ENCODE measurements around the gene CYB5D1. TPM values are rescaled to one million over a fixed set of nuclear protein-coding genes. Genes with fewer than 3 reads are reported as not detected.

The CYB5D1 gene
- total and polyA plus RNA-seq, 2 donors (not counting 1 experiment from before 2014, with no cell fraction given) = 6.8 to 6.9 TPM

DNA sequence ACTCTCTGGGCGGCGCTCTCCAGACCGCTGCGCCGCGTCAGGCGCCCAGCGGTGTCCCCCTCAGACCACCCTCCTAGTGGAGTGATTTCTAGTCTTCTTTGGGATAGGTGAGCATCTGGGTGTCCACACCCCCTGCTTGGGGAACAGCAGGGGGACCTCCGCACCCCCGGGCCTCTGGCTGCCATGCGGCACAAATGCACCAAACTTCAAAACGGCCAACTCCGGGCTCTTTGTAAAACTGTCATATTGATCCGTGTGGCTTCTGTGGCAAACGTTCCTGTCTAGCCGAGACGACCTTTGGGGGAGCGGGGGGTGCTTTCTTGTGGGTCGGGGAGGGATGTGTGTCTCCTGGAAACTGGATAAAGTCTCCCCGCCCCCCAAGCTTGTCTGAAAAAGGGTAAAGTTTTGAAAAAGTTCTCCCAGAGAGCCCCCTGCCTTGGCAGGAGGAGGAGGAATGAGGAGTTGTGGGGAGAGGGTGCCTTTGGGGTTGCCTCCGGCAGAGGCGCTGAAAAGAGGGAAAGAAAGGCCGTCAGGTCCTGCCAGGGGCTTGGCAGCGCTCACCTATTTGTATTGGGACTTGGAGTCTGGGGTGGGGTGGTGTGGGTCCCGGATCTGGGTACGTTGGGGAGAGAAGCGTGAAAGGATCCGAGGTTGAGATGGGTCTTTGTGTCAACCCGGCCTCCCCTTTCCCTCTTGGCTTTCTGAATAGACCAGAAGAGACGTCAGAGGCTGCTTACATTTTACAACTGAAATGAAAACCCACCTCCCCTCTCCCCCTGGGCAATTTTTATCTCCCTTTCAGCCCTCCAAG lies 28.6 kb downstream of the CYB5D1 start:
- TF ChIP-seq EZH2 (IDR thresholded peaks at IDR 0.05; ENCODE audit: low read length, missing control alignments) = no peak
- TF ChIP-seq, protein P1, sequence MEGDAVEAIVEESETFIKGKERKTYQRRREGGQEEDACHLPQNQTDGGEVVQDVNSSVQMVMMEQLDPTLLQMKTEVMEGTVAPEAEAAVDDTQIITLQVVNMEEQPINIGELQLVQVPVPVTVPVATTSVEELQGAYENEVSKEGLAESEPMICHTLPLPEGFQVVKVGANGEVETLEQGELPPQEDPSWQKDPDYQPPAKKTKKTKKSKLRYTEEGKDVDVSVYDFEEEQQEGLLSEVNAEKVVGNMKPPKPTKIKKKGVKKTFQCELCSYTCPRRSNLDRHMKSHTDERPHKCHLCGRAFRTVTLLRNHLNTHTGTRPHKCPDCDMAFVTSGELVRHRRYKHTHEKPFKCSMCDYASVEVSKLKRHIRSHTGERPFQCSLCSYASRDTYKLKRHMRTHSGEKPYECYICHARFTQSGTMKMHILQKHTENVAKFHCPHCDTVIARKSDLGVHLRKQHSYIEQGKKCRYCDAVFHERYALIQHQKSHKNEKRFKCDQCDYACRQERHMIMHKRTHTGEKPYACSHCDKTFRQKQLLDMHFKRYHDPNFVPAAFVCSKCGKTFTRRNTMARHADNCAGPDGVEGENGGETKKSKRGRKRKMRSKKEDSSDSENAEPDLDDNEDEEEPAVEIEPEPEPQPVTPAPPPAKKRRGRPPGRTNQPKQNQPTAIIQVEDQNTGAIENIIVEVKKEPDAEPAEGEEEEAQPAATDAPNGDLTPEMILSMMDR (conservative IDR thresholded peaks at IDR 0.05 in 1 of 2, IDR thresholded peaks at IDR 0.05 in 1 of 2; ENCODE audit: low read depth in 1 of 2, low read length in 2 of 2) = no peak
- no peaks in the 10 kb centered on the region for H3K9me3 ChIP-seq (ENCODE audit: control insufficient read depth, insufficient read depth, low read depth, low read length)
- H2AFZ ChIP-seq (ENCODE audit: low read length) = no peak overlapping the region
- peaks cover 12% of the 10 kb centered on the region for H3K4me1 ChIP-seq (ENCODE audit: control insufficient read depth, extremely low read depth, insufficient read depth, low read length)
- peaks cover 5% of the 10 kb centered on the region for H3K36me3 ChIP-seq (ENCODE audit: control insufficient read depth, insufficient read depth, low read length)
- peak overlapping the region; percentile 73 to 84 (median 78) for H3K4me3 ChIP-seq (replicated peaks in 1 of 4; ENCODE audit: control extremely low read depth in 1 of 4, insufficient read depth in 1 of 4, low read depth in 3 of 4, low read length in 4 of 4)
- peak; percentile 8 to 22 for DNase-seq (ENCODE audit: low read depth in 2 of 2)
- H3K27me3 ChIP-seq (ENCODE audit: control insufficient read depth, insufficient read depth, low read length) = no peaks in the 10 kb centered on the region
- H3K79me2 ChIP-seq (ENCODE audit: control insufficient read depth, insufficient read depth, low read length) = peaks cover 22% of the 10 kb centered on the region
- H3K9ac ChIP-seq (ENCODE audit: insufficient read depth, low read length) = peak overlapping the region; percentile 57
- no peaks in the 10 kb centered on the region for H4K20me1 ChIP-seq (ENCODE audit: control insufficient read depth, extremely low read depth, insufficient read depth, low read length)
- H3K4me2 ChIP-seq (ENCODE audit: extremely low read depth, insufficient read depth, low read length) = peak overlapping the region; percentile 90
- H3K27ac ChIP-seq (ENCODE audit: insufficient read depth, low read length) = peak overlapping the region; percentile 55

DNA sequence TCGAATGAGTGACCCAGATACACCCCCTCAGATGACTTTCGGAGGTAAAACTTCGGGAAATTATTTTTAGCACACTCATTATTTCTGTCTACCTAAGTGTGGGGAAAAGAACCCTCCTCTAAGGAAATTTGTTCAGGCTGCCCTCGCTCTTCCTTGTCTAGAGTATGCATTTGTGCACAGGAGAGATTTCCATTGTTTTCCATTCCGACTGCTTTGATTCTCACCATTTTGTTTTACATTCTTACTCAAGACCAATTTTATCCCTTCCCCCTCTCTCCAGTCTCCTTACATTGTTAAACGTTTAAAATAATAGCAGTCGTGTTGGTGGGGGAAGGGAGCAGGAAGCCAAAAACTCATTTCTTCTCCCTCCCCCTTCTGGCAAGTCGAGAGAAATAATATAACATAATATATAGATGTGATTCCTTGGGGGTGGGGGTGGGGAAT lies 29.3 kb downstream of the CYB5D1 start:
- H3K9me3 ChIP-seq (ENCODE audit: control insufficient read depth, insufficient read depth, low read depth, low read length) = no peaks in the 10 kb centered on the region
- H3K4me3 ChIP-seq (replicated peaks in 1 of 4; ENCODE audit: control extremely low read depth in 1 of 4, insufficient read depth in 1 of 4, low read depth in 3 of 4, low read length in 4 of 4) = peak overlapping the region; percentile 73 to 84 (median 78)
- H3K9ac ChIP-seq (ENCODE audit: insufficient read depth, low read length) = no peak overlapping the region
- TF ChIP-seq, protein P1 (conservative IDR thresholded peaks at IDR 0.05 in 1 of 2, IDR thresholded peaks at IDR 0.05 in 1 of 2; ENCODE audit: low read depth in 1 of 2, low read length in 2 of 2) = peak in 1 of 2 donors; percentile 8
- no peak for TF ChIP-seq EZH2 (IDR thresholded peaks at IDR 0.05; ENCODE audit: low read length, missing control alignments)
- H2AFZ ChIP-seq (ENCODE audit: low read length) = no peak overlapping the region
- no peak for DNase-seq (ENCODE audit: low read depth in 2 of 2)
- peaks cover 5% of the 10 kb centered on the region for H3K36me3 ChIP-seq (ENCODE audit: control insufficient read depth, insufficient read depth, low read length)
- H3K27me3 ChIP-seq (ENCODE audit: control insufficient read depth, insufficient read depth, low read length) = no peaks in the 10 kb centered on the region
- no peaks in the 10 kb centered on the region for H4K20me1 ChIP-seq (ENCODE audit: control insufficient read depth, extremely low read depth, insufficient read depth, low read length)
- H3K27ac ChIP-seq (ENCODE audit: insufficient read depth, low read length) = peak overlapping the region; percentile 55
- H3K4me1 ChIP-seq (ENCODE audit: control insufficient read depth, extremely low read depth, insufficient read depth, low read length) = peaks cover 12% of the 10 kb centered on the region
- H3K79me2 ChIP-seq (ENCODE audit: control insufficient read depth, insufficient read depth, low read length) = peaks cover 22% of the 10 kb centered on the region
- peak overlapping the region; percentile 90 for H3K4me2 ChIP-seq (ENCODE audit: extremely low read depth, insufficient read depth, low read length)

DNA sequence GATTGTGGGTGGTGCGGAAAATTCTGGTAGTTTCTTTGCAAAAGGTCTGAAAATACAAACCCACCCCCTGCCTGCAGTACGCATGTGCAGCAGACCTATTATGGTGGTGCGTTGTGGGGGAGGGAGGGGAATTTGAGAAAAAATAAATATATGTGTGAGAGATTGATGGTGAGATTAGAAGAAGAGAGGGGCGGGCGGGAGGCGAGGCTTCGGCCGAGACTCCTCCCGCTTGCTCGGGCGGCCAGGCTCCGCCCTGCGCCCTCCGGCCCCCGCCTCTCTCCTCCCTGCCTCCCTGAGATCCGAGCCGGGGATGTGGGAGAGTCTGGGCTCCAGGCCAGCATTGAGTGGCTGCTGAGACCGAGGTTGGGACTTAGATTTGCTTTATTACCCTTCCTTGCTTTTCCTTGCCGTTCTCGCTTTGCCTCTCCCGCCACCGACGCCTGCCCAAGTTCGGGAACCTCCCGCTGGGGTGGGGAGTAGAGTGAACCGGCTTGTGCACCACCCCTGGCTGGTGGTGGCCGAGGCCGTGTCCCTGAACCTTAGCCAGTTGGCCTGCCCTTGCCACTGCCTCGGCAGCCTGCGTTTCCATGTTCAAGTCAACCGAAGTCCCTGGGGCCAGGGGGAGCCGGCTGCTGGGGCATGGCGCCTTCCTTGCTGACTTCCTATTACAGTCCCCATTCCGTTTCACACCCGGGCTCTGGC lies 29.8 kb downstream of the CYB5D1 start:
- peak overlapping the region; percentile 85 for H3K27ac ChIP-seq (ENCODE audit: insufficient read depth, low read length)
- peak overlapping the region; percentile 62 for H2AFZ ChIP-seq (ENCODE audit: low read length)
- no peak for TF ChIP-seq EZH2 (IDR thresholded peaks at IDR 0.05; ENCODE audit: low read length, missing control alignments)
- TF ChIP-seq, protein P1 (conservative IDR thresholded peaks at IDR 0.05 in 1 of 2, IDR thresholded peaks at IDR 0.05 in 1 of 2; ENCODE audit: low read depth in 1 of 2, low read length in 2 of 2) = no peak
- peak; percentile 94 to 99 for DNase-seq (ENCODE audit: low read depth in 2 of 2)
- H3K4me3 ChIP-seq (replicated peaks in 1 of 4; ENCODE audit: control extremely low read depth in 1 of 4, insufficient read depth in 1 of 4, low read depth in 3 of 4, low read length in 4 of 4) = peak overlapping the region; percentile 52 to 84 (median 56)
- H3K9ac ChIP-seq (ENCODE audit: insufficient read depth, low read length) = peak overlapping the region; percentile 67
- peaks cover 5% of the 10 kb centered on the region for H3K36me3 ChIP-seq (ENCODE audit: control insufficient read depth, insufficient read depth, low read length)
- H3K9me3 ChIP-seq (ENCODE audit: control insufficient read depth, insufficient read depth, low read depth, low read length) = no peaks in the 10 kb centered on the region
- H3K4me1 ChIP-seq (ENCODE audit: control insufficient read depth, extremely low read depth, insufficient read depth, low read length) = peaks cover 12% of the 10 kb centered on the region
- no peaks in the 10 kb centered on the region for H3K27me3 ChIP-seq (ENCODE audit: control insufficient read depth, insufficient read depth, low read length)
- peak overlapping the region; percentile 100 for H3K4me2 ChIP-seq (ENCODE audit: extremely low read depth, insufficient read depth, low read length)
- peaks cover 22% of the 10 kb centered on the region for H3K79me2 ChIP-seq (ENCODE audit: control insufficient read depth, insufficient read depth, low read length)
- no peaks in the 10 kb centered on the region for H4K20me1 ChIP-seq (ENCODE audit: control insufficient read depth, extremely low read depth, insufficient read depth, low read length)

Measured in fibroblast of lung (primary cell).